Ramos (cell line): ENCODE data around the gene RAB25.

ENCODE experiments used
- in situ Hi-C: fragments of 300-500 bp; cut with MboI; formaldehyde crosslinking; loops from one replicate; pipeline ENCODE4 v1.14.3; 2022; ENCODE audit warnings: low sequenced_read_pairs; ENCODE audit not compliant: unreplicated experiment

RAB25 gene

DNA sequence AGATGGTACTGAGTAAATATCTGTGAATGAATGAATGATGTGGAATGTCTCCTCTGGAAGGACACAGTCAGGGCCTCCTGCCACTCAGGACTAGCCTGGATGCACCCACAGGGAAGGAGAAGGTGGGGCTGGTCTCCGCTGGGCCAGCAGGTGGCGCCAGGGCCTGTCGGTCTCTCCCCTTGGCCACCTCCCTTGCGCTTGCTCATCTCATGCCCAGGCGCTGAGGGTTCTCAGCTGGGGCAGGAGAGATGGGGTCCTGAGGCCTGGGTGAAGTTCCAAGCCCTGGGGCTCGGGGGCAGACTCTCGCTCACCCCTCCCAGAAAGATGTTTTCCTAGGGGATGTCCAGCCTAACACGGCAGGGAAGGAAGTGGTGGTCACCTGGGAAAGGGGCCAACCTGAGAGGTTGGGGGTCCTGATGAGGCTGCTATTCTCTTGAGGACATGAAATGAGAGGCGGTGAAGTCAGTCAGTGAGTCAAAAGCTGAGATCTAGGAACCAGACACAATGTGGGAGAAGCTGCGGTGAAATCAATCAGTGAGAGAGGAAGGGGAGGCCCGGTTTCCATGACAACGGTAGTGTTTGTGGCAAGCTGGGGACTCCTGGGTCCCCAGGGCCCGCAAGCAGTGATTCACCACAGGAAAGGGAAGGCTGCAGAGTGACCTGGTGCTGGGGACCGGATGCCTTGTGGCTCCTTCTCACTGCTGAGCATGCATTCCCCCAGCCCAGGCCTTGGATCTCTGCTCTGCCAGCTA, 35.9 kb downstream of the RAB25 start:
- in situ Hi-C loops, result loop anchor here (10.0 kb wide), 1 partner anchor 348 kb away; no protein-coding TSS in a partner anchor

GRCh38 chr1:156097499-156098178, 36.7 kb downstream of the RAB25 start:
- in situ Hi-C loops, result loop anchor here (10.0 kb wide), 1 partner anchor 347 kb away; no protein-coding TSS in a partner anchor

DNA sequence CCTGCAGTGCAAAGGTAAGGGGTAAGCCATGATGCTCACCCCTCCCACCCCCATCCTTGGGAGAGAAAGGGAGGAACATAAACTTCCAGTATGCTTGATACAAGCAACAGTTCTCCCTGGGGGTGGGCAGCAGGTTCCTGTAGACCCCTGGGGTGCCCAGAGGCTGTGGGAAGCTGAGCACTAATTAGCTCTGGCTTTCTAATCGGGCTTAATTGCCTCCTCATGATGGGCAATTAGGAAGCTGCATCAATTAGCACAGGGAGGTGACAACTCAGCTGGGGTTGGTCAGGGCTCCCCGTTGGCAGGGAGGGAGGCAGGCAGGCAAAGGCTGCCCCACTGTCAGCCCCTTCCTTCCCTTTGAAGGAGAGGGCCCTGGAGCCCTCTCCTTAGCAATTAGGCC, 37.8 kb downstream of the RAB25 start:
- in situ Hi-C loops, result loop anchor here (10.0 kb wide), 1 partner anchor 346 kb away; no protein-coding TSS in a partner anchor

DNA sequence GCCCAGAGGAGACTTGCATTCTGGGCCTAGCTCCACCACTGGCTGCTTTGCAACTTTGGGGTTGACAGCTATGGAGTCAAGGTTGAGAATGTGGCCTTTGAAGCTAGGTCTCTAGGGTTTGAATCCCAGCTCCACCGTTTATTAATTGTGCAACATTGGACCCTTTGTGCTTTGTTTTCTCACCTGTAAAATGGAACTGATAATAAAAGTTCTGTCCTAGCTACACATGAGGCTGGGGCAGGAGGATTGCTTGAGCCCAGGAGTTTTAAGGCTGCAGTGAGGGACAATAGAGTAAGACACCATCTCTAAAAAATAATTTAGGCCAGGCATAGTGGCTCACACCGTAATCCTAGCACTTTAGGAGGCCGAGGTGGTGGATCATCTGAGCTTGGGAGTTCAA, 38.3 kb downstream of the RAB25 start:
- in situ Hi-C loops, result loop anchor here (10.0 kb wide), 1 partner anchor 346 kb away; no protein-coding TSS in a partner anchor

GRCh38 chr1:156100205-156100995, 39.4 kb downstream of the RAB25 start:
- in situ Hi-C loops, result no loop called here

DNA sequence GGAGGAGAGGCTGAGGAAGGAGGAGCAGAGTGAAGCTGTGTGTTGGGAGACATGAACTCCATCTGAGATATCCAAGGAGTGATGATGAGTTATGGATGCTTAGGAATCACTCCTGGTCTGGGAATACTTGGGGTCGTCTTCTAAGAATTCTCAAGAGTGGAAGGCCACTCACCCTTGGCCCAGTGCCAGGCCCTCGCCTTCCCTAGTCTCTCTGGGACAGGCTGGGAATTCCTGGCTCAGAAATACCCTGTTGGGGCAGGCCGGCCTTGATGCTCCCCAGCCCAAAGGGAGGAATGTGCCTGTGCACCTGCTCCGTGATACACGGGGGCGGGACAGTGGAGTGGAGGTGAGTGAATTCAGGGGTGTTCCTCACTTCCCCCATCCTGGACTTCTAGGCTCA, 40.9 kb downstream of the RAB25 start:
- in situ Hi-C loops, result no loop called here

DNA sequence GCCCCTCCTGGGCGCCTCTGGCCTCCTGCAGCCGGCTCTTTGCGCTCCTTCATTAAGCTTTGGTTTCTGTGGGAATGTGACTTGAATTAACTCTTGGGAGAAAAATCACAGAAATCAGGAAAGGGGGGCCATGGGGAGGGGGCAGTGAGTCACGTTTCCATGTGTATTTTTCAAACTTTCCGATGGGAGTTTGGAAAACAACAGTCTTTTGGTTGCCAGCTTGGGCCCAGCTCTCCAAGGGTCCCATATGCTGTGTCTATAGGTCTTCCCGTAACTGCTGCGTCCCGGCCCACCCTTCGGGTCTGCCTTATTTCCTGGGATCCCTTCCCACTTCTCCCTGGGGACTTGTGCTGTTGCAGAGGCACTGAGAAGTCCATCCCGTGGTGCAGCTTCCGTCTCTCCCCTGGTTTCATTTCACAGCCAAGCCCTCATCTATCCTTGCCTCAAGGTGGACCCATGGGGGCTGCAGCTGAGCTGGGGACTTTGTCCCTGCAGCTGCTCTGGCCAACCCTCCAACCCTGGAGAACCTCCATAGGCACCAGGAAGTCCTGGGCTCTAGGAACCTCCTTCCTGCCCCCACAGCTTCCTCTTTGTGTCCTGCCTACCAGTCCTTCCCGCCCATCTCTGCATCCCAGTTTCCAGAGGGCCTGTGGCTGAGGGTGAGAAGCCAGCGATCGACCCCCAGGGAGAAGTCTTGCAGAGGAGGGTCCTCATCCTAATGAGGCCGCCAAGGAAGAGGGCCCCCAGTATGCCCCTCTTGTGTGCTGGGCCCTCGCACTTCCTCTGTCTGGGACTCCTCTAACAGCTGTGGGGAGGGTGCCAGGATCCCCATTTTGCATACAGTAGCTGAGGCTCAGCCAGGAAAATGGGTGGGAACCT, 41.9 kb downstream of the RAB25 start:
- in situ Hi-C loops, result no loop called here

GRCh38 chr1:156103521-156103947, 42.6 kb downstream of the RAB25 start:
- in situ Hi-C loops, result no loop called here

DNA sequence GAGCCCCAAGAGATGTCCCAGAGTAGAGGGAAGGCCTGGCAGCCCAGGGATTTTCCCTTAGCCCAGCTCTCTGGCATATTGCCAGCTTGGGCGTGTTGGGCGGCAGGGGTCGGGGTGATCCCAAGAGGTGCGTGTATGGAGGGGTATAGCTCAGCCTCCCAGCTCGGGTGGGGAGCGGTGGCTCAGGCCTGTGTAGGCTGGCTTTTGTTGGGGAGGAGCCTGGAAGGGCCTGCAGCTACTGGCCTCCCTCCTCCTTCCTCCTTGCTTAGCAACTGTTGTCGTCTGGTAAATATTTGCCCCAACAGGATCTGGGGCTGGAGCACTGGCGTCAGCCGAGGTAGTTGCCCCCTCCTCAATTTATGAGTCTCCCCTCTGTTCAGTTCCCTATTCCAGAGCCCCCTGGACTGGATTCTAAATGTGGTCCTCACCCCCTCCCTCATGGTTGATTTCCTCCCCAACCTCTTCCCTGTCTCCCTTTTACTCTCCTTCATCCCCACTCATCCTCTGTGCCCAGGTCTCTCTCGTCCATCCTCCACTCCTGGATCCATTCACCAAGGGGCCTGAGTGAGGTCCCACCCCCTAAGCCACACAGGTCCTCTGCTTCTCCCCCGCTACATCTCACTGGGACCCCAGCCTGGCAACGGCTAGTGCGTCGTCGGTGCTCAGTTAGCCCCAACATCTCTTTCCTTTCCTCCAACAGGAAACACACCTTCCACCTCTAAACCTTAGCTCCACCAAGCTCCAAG, 43.3 kb downstream of the RAB25 start:
- in situ Hi-C loops, result no loop called here

DNA sequence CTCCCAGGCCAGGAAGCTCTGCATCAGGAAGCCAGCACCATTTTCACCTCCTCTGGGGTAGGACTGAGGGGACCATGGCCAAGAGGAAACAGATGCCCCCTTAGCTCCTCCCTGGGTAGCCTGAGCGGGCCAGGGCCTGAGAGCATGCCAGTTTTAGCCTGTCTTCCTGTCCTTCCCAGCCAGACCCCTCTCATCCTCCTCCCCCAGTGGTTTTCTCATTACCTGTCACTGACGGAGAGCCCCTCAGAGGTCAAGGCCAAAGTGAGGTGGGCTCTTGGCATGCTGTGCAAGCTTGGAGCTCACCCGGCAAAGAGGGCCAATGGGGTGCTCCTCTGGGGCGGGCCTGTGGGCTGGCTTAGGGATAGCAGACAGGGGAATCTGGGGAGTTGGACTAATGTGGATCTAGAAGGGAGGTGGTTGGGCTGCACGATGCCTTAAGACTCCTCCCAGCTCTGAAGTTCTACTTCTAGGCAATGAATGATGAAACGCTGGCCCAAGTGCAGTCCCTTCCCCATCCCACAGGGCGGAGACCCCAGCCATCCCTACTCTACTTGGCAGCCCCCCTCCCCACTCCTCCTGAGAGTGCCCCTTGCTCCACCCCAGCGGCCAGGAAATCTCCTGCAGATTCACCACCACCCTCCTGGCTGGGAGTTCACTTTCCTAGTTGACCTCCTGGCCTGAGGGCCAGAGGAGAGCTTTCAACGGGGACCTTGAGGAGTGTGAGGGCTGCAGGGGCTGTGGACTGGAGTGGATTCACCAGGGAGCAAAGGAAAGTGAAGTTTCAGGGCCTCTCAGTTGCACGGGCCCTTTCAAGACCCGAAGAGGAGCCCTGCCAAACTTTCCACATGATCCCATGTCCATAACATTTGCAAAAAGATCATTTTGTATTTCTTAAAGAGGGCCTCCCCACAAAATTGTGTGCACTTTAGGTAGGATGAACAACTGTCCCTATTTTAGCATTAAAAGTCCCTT, 44.2 kb downstream of the RAB25 start:
- in situ Hi-C loops, result no loop called here

DNA sequence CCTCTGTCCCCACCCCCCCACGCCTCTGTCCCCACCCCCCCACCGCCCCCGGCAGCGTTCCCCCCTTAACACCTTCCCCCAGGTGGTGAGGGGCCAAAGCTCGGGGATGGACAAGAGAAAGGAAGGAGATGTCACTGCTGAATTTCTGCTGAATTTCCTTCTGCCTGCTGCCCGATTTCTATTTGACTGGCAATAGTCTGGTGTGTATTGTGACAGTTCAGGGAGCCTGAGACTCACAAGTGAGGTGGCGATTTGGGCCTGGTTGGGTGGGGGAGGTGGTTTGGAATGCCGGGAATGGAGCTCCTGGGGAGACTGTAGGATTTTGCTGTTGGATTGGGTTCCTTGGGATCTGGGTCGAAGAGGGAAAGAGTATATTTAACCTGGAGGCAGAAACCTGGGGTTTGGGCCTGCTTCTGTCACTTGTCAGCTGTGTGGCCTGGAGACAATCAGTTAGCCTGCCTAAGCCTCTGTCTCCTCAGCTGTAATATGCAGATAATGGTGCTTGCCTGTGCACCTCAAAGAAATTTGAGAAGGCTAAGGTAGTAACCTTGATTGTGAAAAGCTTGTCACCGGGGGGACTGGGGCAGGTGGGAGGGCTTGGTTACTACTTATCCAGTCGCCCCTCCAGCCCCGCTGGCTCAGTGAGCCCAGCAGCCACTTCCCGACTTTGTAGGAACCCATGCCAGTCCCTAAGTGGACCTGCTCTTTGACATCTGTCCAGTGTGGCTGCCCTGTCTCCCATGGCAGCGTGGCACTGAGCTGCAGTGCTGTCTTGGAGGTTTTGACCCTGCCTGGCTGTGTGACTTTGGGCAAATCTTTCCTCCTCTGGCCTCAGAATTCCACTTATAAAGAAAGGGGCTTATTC, 45.9 kb downstream of the RAB25 start:
- in situ Hi-C loops, result no loop called here

DNA sequence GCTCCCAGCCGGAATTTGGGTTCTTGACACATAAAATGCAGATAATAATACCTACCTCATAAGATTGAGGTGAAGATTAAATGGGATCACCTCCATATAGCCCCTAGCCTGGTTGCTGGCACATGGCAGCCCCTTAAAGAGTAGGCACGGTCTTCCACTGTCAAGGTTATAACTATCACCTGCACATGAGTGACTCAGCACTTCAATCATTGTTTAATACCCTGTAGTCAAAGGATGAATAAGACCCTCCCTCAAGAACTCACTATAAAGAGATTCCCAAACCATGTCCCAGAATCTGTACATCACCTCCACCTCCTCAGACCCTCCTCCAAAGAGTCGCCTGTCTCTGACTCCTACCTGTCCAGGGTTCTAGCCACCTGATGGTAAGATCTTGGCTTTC, 47.1 kb downstream of the RAB25 start:
- in situ Hi-C loops, result no loop called here

DNA sequence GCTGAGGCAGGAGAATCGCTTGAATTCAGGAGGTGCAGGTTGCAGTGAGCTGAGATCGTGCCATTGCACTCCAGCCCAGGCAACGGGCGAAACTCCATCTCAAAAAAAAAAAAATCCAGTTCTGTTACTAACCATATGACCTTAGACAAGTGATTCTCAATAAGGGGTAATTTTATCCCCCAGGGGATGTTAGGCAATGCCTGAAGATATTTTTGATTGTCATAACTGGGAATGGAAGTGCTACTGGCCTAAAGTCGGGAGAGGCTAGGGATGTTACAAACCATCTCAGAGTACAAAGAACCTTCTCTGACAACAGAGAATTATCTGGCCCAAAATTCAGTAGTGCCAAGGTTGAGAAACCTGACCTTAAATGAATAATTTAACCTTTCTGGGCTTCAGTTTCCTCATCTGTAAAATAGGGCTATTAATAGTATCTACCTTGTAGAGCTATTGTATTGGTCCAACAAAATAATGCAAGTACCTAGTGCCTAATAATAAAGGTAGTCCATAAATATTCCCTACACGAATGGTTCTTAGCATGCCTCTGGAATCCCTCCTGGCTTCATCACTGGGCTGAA, 47.8 kb downstream of the RAB25 start:
- in situ Hi-C loops, result no loop called here

DNA sequence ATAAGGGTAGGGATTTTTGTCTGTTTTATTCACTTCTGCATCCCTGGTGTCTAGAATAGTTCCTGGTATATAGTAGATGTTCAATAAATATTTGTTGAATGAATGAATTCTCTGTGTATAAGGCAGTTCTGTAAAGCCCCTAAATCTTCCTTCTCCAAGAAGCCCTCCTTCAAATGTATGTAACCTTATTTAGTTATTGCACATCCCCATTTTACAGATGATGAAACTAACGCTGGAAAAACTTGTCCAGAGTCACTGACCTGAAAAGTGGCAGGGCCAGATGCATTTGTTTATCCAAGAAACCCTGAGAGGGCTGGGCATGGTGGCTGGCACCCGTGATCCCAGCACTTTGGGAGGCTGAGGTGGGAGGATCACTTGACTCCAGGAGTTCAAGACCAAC, 49.3 kb downstream of the RAB25 start:
- in situ Hi-C loops, result no loop called here

DNA sequence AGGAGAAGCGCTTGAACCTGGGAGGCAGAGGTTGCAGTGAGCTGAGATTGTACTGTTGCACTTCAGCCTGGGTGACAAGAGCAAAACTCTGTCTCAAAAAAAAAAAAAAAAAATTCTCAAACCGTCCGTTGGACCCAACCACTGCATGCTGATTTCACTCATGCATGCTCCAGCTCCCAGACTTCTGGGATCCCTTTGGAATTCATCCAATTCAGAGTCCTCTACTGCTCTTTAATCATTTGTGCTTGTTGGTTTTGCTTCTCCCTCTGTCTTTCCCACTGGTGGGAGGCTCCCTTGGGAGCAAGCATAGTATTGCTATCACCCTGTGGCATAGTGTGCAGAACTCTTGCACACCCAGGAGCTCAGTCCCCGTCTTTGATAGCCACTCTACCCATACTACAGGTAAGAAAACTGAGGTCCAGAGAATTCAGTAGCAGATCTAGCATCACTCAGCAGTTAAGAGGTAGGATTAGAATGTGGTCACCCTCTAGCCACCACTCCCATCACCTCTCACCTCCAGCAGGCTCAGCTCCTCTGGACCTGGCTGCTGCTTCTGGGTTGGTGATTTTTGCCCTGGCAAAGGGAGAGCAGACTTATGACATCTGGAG, 50.5 kb downstream of the RAB25 start:
- in situ Hi-C loops, result no loop called here
